OCI-LY1 (cell line): Measurements from ENCODE around the gene ZIC2.

Experiments
- CTCF ChIP-seq: fragments of 200-600 bp; sonication (generic), shearing (Covaris generic); IDR thresholded peaks from 2 replicates; pipeline ENCODE4 v1.5.1; 2017; ENCODE audit warnings: mild to moderate bottlenecking, antibody characterized with exemption, low read length, moderate library complexity, mixed read lengths
- EZH2 ChIP-seq: fragments of 200-600 bp; sonication (generic), shearing (Covaris generic); IDR thresholded peaks from 2 replicates; pipeline ENCODE4 v1.8.0; 2017; ENCODE audit warnings: borderline replicate concordance, mixed run types, mild to moderate bottlenecking, antibody characterized with exemption, low read length, moderate library complexity, mixed read lengths

- TF ChIP-seq CTCF = no peak
- no peak for TF ChIP-seq EZH2
Observed at GRCh38 chr13:99991828-99992775, 10.5 kb downstream of the ZIC2 start.
